CD4-positive, alpha-beta T cell treated with Interferon gamma for 1 hour (primary cell): ENCODE data around the gene PI3.

Experiments
- DNase-seq: peaks from one replicate; pipeline ENCODE4 v3.0.0-alpha.2; 2020

The PI3 gene

GRCh38 chr20:45189067-45189609 lies 14.4 kb downstream of the PI3 start:
- no peak for DNase-seq

GRCh38 chr20:45189861-45190260 lies 15.2 kb downstream of the PI3 start:
- no peak for DNase-seq

GRCh38 chr20:45191926-45192325 lies 17.2 kb downstream of the PI3 start:
- DNase-seq: no peak

- DNase-seq: no peak
Observed at GRCh38 chr20:45193331-45193730, 18.6 kb downstream of the PI3 start.

DNA sequence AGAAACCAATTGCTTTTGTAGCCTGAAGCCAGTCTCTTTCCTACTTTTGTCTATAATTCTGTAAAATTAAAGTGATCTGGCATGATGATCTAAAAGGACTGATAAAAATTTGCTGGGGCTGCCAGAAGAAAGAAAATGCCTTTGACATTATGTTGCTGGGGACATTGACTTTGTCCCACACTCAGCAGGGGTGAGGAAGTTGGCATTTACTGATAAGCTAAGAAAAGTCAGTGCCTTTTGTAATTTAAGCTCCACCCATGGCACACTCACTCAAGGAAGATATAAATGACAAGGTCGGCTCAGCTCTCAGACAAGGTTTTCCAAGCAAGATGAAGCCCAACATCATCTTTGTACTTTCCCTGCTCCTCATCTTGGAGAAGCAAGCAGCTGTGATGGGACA lies 32.0 kb downstream of the PI3 start, which contains the start of gene SEMG1:
TSS of gene SEMG1 (plus strand) at position 309 of the 400 bp plus-strand sequence. CDS start at position 330, 21 bp downstream.
- DNase-seq: no peak

GRCh38 chr20:45209924-45210323 lies 35.2 kb downstream of the PI3 start:
- no peak for DNase-seq

DNA sequence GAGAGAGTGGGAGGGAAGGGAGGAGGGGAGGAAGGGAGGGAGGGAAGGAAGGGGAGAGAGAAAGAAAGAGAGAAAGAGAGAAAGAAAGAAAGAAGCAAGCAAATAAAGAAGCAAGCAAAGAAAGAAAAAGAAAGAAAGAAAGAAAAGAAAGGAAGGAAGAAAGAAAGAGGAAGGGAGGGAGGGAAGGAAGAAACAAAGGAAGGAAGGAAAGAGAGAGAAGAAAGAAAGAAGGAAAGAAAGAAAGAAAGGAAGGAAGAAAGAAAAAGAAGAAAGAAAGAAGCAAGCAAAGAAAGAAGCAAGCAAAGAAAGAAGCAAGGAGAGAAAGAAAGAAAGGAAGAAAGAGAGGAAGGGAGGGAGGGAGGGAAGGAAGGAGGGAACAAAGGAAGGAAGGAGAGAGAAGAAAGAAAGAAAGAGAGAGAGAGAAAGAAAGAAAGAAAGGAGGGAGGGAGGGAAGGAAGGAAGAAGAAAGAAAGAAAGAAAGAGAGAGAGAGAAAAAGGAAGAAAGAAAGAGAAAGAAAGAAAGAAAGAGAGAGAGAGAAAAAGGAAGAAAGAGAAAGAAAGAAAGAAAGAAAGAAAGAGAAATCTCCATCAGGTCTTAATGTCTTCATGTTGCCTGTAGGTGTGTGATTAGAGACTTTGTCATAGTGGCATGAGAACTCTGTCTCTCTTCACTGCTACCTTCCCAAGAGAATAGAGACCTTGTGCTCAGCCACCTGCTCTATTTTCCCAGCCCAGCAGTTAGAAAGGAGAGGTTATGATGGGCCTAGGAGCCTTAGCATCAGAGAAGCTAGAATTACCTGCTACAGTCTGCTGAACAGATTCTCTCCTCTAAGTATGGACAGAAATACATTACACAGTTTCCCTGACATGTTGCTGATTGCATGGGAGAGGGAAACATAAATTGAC lies 37.1 kb downstream of the PI3 start:
- no peak for DNase-seq

- no peak for DNase-seq
Observed at GRCh38 chr20:45212836-45213235, 38.1 kb downstream of the PI3 start.

DNA sequence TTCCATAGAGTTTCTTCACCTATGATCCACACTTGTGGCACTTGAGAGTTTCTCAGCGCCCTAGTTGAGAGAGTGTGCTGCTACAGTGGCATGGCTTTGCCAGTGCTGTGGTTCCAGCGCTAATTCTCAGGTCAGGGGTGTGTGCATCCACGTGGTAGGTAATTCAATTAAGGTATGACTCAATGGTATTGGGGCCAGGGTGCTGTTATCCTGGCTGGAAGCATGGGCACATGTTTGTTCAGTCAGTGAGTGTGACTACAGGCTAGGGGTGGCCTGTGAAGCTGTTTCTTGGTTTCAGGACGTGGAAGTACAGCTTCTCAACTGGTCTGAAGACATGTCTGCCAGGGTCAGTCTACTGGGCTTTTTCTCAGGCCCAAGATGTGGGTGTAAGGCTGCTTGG lies 43.4 kb downstream of the PI3 start:
- DNase-seq: no peak

DNA sequence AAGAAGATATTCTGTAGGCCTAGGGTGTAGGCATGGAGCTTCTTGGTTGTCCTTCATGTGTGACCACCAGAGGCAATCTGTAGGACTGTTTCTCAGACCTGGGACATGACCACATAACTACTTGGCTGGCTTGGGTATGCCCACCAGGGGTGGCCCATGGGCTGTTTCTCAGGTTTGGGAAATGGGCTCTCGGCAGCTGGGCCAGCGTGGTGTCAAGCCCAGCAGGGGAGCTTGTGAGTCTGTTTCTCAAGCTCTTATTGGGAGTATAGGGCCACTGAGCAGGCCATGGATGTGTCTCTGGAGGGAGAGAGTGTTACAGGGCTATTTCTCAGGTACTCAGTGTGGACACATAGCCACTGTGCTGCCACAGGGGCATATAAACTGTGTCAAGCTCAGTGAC lies 43.9 kb downstream of the PI3 start:
- DNase-seq: no peak

DNA sequence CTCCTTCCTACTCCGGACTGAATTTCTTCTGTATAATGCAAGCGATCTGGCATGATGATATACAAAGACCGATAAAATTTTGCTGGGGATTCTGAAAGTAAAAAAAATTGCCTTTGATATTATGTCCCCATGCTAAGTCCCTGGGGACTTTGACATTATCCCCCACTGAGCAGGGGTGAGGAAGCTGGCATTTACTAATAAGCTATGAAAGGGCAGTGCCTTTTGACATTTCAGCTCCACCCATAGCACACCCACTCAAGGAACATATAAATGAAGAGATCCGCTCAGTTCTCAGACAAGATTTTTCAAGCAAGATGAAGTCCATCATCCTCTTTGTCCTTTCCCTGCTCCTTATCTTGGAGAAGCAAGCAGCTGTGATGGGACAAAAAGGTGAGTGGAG lies 46.4 kb downstream of the PI3 start, which contains the start of gene SEMG2:
TSS of gene SEMG2 (plus strand) at position 298 of the 400 bp plus-strand sequence. CDS start at position 315, 17 bp downstream.
- no peak for DNase-seq

GRCh38 chr20:45223136-45223535 lies 48.4 kb downstream of the PI3 start:
- no peak for DNase-seq
